Neuron (in vitro differentiated cells): ENCODE results near the gene BCR.

Experiments used
- H2AFZ ChIP-seq: one replicate; pipeline ENCODE4 v1.6.1; 2013; ENCODE audit warnings: low read depth, mild to moderate bottlenecking, inconsistent platforms, low read length, moderate library complexity
- H3K27me3 ChIP-seq: one replicate; pipeline ENCODE4 v1.6.1; 2013; ENCODE audit warnings: low read length; ENCODE audit not compliant: insufficient read depth
- H3K36me3 ChIP-seq: one replicate; pipeline ENCODE4 v1.6.1; 2013; ENCODE audit warnings: low read length; ENCODE audit not compliant: insufficient read depth
- H3K4me1 ChIP-seq: one replicate; pipeline ENCODE4 v1.6.1; 2013; ENCODE audit warnings: low read length; ENCODE audit not compliant: insufficient read depth
- H3K4me3 ChIP-seq: 2 replicates; pipeline ENCODE4 v1.5.1; 2013; ENCODE audit warnings: mild to moderate bottlenecking, low read length, moderate library complexity
- H3K9me3 ChIP-seq: one replicate; pipeline ENCODE4 v1.6.1; 2013; ENCODE audit warnings: low read length

Gene BCR

GRCh38 chr22:23156286-23156685, 24.0 kb upstream of the BCR start:
- H3K36me3 ChIP-seq: peaks cover 34% of the 10 kb centered on the region
- no peaks in the 10 kb centered on the region for H3K4me1 ChIP-seq

GRCh38 chr22:23157560-23158515, 22.5 kb upstream of the BCR start:
- Histone ChIP-seq H3K9me3 (no peaks in the 10 kb centered on the region), H3K36me3 (peaks cover 29% of the 10 kb centered on the region), H3K4me3 (no peak overlapping the region), H2AFZ (no peak overlapping the region), H3K27me3 (no peaks in the 10 kb centered on the region), H3K4me1 (no peaks in the 10 kb centered on the region)

More at GRCh38 chr22:23156286-23156685, 24.0 kb upstream of the BCR start:
- no peak overlapping the region for H2AFZ ChIP-seq
- H3K4me3 ChIP-seq: no peak overlapping the region
- no peaks in the 10 kb centered on the region for H3K27me3 ChIP-seq
- no peaks in the 10 kb centered on the region for H3K9me3 ChIP-seq

- no peaks in the 10 kb centered on the region for H3K9me3 ChIP-seq
- no peak overlapping the region for H3K4me3 ChIP-seq
- H3K4me1 ChIP-seq: no peaks in the 10 kb centered on the region
- no peaks in the 10 kb centered on the region for H3K27me3 ChIP-seq
- no peak overlapping the region for H2AFZ ChIP-seq
- peaks cover 23% of the 10 kb centered on the region for H3K36me3 ChIP-seq
Observed at GRCh38 chr22:23158516-23159290, 21.6 kb upstream of the BCR start.

- Histone ChIP-seq H2AFZ (no peak overlapping the region), H3K36me3 (peaks cover 21% of the 10 kb centered on the region), H3K27me3 (no peaks in the 10 kb centered on the region), H3K4me1 (peaks cover under 1% of the 10 kb centered on the region), H3K9me3 (no peaks in the 10 kb centered on the region), H3K4me3 (no peak overlapping the region)
Observed at GRCh38 chr22:23159291-23159630, 21.0 kb upstream of the BCR start.

- Histone ChIP-seq H3K9me3 (no peaks in the 10 kb centered on the region), H3K36me3 (peaks cover 21% of the 10 kb centered on the region), H3K4me3 (no peak overlapping the region), H3K4me1 (peaks cover 3% of the 10 kb centered on the region), H3K27me3 (no peaks in the 10 kb centered on the region), H2AFZ (no peak overlapping the region)
Observed at GRCh38 chr22:23161029-23161428, 19.3 kb upstream of the BCR start.

- Histone ChIP-seq H3K36me3 (peaks cover 21% of the 10 kb centered on the region), H3K4me1 (peaks cover 3% of the 10 kb centered on the region), H3K9me3 (no peaks in the 10 kb centered on the region), H3K27me3 (no peaks in the 10 kb centered on the region), H2AFZ (no peak overlapping the region), H3K4me3 (no peak overlapping the region)
Observed at GRCh38 chr22:23161574-23161973, 18.7 kb upstream of the BCR start.

GRCh38 chr22:23163665-23164064, 16.6 kb upstream of the BCR start:
- no peak overlapping the region for H3K4me3 ChIP-seq
- H3K4me1 ChIP-seq: peaks cover 8% of the 10 kb centered on the region
- H3K9me3 ChIP-seq: no peaks in the 10 kb centered on the region
- H3K27me3 ChIP-seq: no peaks in the 10 kb centered on the region
- peaks cover 19% of the 10 kb centered on the region for H3K36me3 ChIP-seq
- H2AFZ ChIP-seq: no peak overlapping the region

GRCh38 chr22:23164091-23164490, 16.2 kb upstream of the BCR start:
- H3K9me3 ChIP-seq: no peaks in the 10 kb centered on the region
- H3K4me3 ChIP-seq: no peak overlapping the region
- H3K36me3 ChIP-seq: peaks cover 17% of the 10 kb centered on the region
- no peak overlapping the region for H2AFZ ChIP-seq
- H3K4me1 ChIP-seq: peaks cover 8% of the 10 kb centered on the region
- H3K27me3 ChIP-seq: no peaks in the 10 kb centered on the region

GRCh38 chr22:23166042-23166831, 14.1 kb upstream of the BCR start:
- H3K36me3 ChIP-seq: no peaks in the 10 kb centered on the region
- H3K9me3 ChIP-seq: no peaks in the 10 kb centered on the region
- H3K4me3 ChIP-seq: no peak overlapping the region
- H3K27me3 ChIP-seq: no peaks in the 10 kb centered on the region
- H3K4me1 ChIP-seq: peaks cover 8% of the 10 kb centered on the region
- no peak overlapping the region for H2AFZ ChIP-seq

- H3K4me3 ChIP-seq: no peak overlapping the region
- H3K27me3 ChIP-seq: no peaks in the 10 kb centered on the region
- H2AFZ ChIP-seq: no peak overlapping the region
- no peaks in the 10 kb centered on the region for H3K9me3 ChIP-seq
- no peaks in the 10 kb centered on the region for H3K36me3 ChIP-seq
- H3K4me1 ChIP-seq: peaks cover 8% of the 10 kb centered on the region
Observed at GRCh38 chr22:23166841-23167616, 13.3 kb upstream of the BCR start.

- H3K4me3 ChIP-seq: no peak overlapping the region
- no peaks in the 10 kb centered on the region for H3K9me3 ChIP-seq
- H3K27me3 ChIP-seq: no peaks in the 10 kb centered on the region
- H3K4me1 ChIP-seq: peaks cover 8% of the 10 kb centered on the region
- no peak overlapping the region for H2AFZ ChIP-seq
- no peaks in the 10 kb centered on the region for H3K36me3 ChIP-seq
Observed at GRCh38 chr22:23168391-23169042, 11.8 kb upstream of the BCR start.

GRCh38 chr22:23169043-23169406, 11.3 kb upstream of the BCR start:
- H3K27me3 ChIP-seq: no peaks in the 10 kb centered on the region
- no peaks in the 10 kb centered on the region for H3K9me3 ChIP-seq
- H3K36me3 ChIP-seq: no peaks in the 10 kb centered on the region
- H3K4me3 ChIP-seq: no peak overlapping the region
- no peak overlapping the region for H2AFZ ChIP-seq
- H3K4me1 ChIP-seq: peaks cover 8% of the 10 kb centered on the region
